Measurements from ENCODE around the gene GPC6. TPM values are rescaled to one million over a fixed set of nuclear protein-coding genes. Genes with fewer than 3 reads are reported as not detected.

Gene GPC6
- total and polyA plus RNA-seq, 9 of the 15 experiments (the other 6 are each of a cell fraction or from before 2014, with no cell fraction given), result under 0.01 to 0.20 (median 0.01) TPM; not detected in 4

- TF ChIP-seq RBM39 (optimal IDR thresholded peaks at IDR 0.05; ENCODE audit: low read depth, low read length) (no peak), PHF8 (IDR thresholded peaks at IDR 0.05; ENCODE audit: borderline replicate concordance, low read length) (no peak), GABPB2 (CRISPR knock-in tag; conservative IDR thresholded peaks at IDR 0.05) (no peak), ZNF165 (CRISPR knock-in tag; IDR thresholded peaks at IDR 0.05; ENCODE audit: borderline replicate concordance) (no peak), SMARCB1 (IDR thresholded peaks at IDR 0.05; ENCODE audit: insufficient read length, low read depth) (no peak), DMBX1 (CRISPR knock-in tag; IDR thresholded peaks at IDR 0.05; ENCODE audit: borderline replicate concordance) (no peak)
Observed at GRCh38 chr13:93425411-93425810, 198.8 kb downstream of the GPC6 start (continued).

DNA sequence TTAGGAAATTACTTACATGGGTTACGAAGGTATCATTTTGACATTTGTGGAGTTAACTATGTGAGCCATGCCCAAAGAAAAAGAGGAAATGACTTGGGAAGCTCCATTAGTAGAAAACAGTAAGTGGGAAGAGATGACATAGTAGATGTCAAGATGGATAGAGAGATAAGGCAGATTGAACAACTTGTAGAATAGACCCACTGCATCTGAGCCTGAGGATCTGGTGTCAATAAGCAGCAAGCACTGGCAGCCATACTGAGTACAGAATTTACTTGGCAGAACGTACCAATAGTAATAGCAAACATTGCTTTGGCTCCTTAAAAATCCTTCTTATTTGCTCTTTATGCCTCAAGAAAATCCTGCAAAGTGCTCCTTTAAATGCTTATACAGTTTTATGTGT lies 203.8 kb downstream of the GPC6 start:
- H3K27ac ChIP-seq (ENCODE audit: extremely low read depth, low read depth, low read length), result no peak overlapping the region
- H3K79me2 ChIP-seq (ENCODE audit: control insufficient read depth, insufficient read depth, low read length), result no peaks in the 10 kb centered on the region
- H3K4me3 ChIP-seq, result no peak overlapping the region
- ChIA-PET POLR2A (no interaction called here), CTCF (ENCODE audit: low intra/inter-chr PET ratio) (no interaction called here)
- H4K20me1 ChIP-seq (replicated peaks; ENCODE audit: control insufficient read depth, insufficient read depth, low read length), result no peaks in the 10 kb centered on the region
- DNase-seq (ENCODE audit: extremely low read depth in 1 of 4, low spot score in 3 of 4) (no peak), ATAC-seq (no peak), FAIRE-seq (no peak)
- H3K36me3 ChIP-seq (ENCODE audit: control insufficient read depth, insufficient read depth, low read length), result no peaks in the 10 kb centered on the region
- no peaks in the 10 kb centered on the region for H3K4me1 ChIP-seq (replicated peaks in 1 of 2; ENCODE audit: control insufficient read depth in 2 of 2, insufficient read depth in 2 of 2, low read length in 2 of 2)
- BruUV-seq (replicated peaks), result no TSS peak
- in situ Hi-C loops (cut with MboI) (no loop called here), intact Hi-C loops (cut with micrococcal nuclease) (no loop called here)
- no peak for TF ChIP-seq RREB1 (CRISPR knock-in tag; IDR thresholded peaks at IDR 0.05)
- TF ChIP-seq, protein P1, sequence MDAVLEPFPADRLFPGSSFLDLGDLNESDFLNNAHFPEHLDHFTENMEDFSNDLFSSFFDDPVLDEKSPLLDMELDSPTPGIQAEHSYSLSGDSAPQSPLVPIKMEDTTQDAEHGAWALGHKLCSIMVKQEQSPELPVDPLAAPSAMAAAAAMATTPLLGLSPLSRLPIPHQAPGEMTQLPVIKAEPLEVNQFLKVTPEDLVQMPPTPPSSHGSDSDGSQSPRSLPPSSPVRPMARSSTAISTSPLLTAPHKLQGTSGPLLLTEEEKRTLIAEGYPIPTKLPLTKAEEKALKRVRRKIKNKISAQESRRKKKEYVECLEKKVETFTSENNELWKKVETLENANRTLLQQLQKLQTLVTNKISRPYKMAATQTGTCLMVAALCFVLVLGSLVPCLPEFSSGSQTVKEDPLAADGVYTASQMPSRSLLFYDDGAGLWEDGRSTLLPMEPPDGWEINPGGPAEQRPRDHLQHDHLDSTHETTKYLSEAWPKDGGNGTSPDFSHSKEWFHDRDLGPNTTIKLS (IDR thresholded peaks at IDR 0.05; ENCODE audit: borderline replicate concordance, low read depth), result no peak
- no peak for TF ChIP-seq SMAD3 (CRISPR knock-in tag; conservative IDR thresholded peaks at IDR 0.05)
- no peak for TF ChIP-seq BRD4 (IDR thresholded peaks at IDR 0.05)
- TF ChIP-seq, protein P2, sequence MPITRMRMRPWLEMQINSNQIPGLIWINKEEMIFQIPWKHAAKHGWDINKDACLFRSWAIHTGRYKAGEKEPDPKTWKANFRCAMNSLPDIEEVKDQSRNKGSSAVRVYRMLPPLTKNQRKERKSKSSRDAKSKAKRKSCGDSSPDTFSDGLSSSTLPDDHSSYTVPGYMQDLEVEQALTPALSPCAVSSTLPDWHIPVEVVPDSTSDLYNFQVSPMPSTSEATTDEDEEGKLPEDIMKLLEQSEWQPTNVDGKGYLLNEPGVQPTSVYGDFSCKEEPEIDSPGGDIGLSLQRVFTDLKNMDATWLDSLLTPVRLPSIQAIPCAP (CRISPR knock-in tag; IDR thresholded peaks at IDR 0.05; ENCODE audit: borderline replicate concordance), result no peak
- TF ChIP-seq, protein P3, sequence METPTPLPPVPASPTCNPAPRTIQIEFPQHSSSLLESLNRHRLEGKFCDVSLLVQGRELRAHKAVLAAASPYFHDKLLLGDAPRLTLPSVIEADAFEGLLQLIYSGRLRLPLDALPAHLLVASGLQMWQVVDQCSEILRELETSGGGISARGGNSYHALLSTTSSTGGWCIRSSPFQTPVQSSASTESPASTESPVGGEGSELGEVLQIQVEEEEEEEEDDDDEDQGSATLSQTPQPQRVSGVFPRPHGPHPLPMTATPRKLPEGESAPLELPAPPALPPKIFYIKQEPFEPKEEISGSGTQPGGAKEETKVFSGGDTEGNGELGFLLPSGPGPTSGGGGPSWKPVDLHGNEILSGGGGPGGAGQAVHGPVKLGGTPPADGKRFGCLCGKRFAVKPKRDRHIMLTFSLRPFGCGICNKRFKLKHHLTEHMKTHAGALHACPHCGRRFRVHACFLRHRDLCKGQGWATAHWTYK (CRISPR knock-in tag; IDR thresholded peaks at IDR 0.05), result no peak
- no peaks in the 10 kb centered on the region for H3K9me1 ChIP-seq (ENCODE audit: control insufficient read depth, insufficient read depth, low read length)
- no peaks in the 10 kb centered on the region for H3K27me3 ChIP-seq (ENCODE audit: control insufficient read depth in 2 of 2, insufficient read depth in 2 of 2, low read length in 2 of 2)
- no peak overlapping the region for H3K4me2 ChIP-seq (ENCODE audit: insufficient read depth, low read length)
- H3K9ac ChIP-seq (ENCODE audit: insufficient read depth in 1 of 2, low read depth in 2 of 2, low read length in 2 of 2), result no peak overlapping the region
- 0% methylated on average over 2 of the region's 2 CpGs for WGBS (ENCODE audit: insufficient coverage, low coverage, missing lambda C conversion rate)
- no peaks in the 10 kb centered on the region for H3K9me3 ChIP-seq (replicated peaks; ENCODE audit: control insufficient read depth, insufficient read depth, low read depth, low read length)
- no peak overlapping the region for H2AFZ ChIP-seq (ENCODE audit: low read depth, low read length)
